ENCODE data around the gene COBL.

The COBL gene

DNA sequence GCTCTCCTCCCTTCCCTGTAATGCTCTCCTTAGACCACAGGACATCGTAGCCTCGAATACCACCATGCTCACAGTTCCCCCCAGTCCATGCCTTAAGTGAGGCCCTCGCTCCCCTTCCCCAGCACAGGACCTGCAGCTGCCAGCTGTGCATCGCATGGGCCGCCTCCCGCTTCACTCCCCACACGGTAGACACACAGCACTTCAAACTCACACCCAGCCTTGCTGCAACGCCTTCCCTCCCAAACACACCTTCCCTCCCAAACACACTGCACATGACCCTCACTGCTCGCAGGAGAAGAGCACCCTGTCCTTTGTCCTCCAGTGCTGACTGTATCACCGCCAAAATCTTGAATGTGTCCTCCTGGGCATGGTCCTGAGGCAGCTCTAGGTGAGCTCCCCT lies 42.6 kb downstream of the COBL start:
- DNase-seq (ENCODE audit: low spot score) = no peak
- in situ Hi-C loops (cut with MboI; ENCODE audit: low pct_unique_long_range_greater_than_20kb, low sequenced_read_pairs, unreplicated experiment) = no loop called here
- TF ChIP-seq, protein P1, sequence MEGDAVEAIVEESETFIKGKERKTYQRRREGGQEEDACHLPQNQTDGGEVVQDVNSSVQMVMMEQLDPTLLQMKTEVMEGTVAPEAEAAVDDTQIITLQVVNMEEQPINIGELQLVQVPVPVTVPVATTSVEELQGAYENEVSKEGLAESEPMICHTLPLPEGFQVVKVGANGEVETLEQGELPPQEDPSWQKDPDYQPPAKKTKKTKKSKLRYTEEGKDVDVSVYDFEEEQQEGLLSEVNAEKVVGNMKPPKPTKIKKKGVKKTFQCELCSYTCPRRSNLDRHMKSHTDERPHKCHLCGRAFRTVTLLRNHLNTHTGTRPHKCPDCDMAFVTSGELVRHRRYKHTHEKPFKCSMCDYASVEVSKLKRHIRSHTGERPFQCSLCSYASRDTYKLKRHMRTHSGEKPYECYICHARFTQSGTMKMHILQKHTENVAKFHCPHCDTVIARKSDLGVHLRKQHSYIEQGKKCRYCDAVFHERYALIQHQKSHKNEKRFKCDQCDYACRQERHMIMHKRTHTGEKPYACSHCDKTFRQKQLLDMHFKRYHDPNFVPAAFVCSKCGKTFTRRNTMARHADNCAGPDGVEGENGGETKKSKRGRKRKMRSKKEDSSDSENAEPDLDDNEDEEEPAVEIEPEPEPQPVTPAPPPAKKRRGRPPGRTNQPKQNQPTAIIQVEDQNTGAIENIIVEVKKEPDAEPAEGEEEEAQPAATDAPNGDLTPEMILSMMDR (IDR thresholded peaks at IDR 0.05; ENCODE audit: extremely low read depth, insufficient read depth, missing control alignments) = no peak

DNA sequence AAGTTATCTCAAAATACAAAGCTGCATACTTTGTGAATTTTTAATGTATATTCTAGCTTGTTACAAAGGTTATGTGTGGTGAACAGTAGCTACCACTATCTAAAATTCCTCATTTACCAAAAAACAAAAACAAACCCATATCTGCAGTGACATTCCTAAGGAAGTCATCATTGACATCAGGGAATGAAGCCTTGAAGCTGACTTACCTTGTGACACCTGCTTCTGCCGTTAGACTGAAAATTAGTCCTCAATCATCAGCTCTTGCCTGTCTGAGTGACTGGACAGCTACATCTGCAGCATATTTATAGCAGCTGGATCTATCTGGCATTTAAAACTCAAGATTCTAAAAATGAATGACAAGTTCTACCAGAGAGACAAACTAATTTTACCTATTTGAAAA lies 43.2 kb downstream of the COBL start:
- TF ChIP-seq, protein P1 (IDR thresholded peaks at IDR 0.05; ENCODE audit: extremely low read depth, insufficient read depth, missing control alignments) = no peak
- in situ Hi-C loops (cut with MboI; ENCODE audit: low pct_unique_long_range_greater_than_20kb, low sequenced_read_pairs, unreplicated experiment) = no loop called here
- DNase-seq (ENCODE audit: low spot score) = no peak

DNA sequence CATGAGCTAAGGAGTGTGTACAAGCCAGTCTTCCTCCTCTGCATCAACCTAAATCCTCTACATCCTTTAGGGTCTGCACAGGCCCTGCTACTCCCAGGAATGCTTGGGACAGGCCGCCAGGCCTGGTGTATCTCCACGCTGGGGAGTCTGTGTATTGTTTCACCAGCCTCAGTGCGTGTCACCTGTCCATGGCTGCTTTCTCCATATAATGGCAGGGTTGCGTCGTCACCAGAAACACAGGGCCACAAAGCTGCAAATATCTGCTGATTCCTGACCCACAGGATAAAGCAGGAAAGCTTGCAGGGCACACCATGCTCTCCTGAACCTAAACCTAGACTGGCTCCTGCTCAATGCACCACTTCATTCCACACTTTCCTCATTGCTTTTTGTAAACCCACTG lies 45.6 kb downstream of the COBL start:
- in situ Hi-C loops (cut with MboI; ENCODE audit: low pct_unique_long_range_greater_than_20kb, low sequenced_read_pairs, unreplicated experiment) = no loop called here
- TF ChIP-seq, protein P1 (IDR thresholded peaks at IDR 0.05; ENCODE audit: extremely low read depth, insufficient read depth, missing control alignments) = no peak
- DNase-seq (ENCODE audit: low spot score) = no peak

DNA sequence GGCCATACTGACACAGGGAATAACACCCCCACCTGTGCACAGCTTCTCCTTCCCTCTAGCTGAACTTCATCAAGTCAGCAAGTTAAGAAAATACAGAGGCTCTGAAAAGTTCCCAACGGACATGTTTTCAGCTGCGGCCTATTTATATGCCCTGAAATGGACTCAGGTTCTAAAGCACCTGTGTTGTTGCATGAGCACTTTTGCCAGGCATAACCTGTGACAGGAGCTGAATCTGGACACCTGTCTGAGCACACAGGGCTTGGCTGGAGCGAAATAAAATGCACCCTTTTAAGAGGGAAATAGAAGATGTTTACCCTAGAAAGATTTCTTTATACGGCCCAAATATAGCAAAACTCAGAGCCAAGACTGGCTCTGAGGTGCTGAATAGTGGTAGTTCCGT lies 46.7 kb downstream of the COBL start:
- TF ChIP-seq, protein P1 (IDR thresholded peaks at IDR 0.05; ENCODE audit: extremely low read depth, insufficient read depth, missing control alignments) = no peak
- in situ Hi-C loops (cut with MboI; ENCODE audit: low pct_unique_long_range_greater_than_20kb, low sequenced_read_pairs, unreplicated experiment) = no loop called here
- no peak for DNase-seq (ENCODE audit: low spot score)

DNA sequence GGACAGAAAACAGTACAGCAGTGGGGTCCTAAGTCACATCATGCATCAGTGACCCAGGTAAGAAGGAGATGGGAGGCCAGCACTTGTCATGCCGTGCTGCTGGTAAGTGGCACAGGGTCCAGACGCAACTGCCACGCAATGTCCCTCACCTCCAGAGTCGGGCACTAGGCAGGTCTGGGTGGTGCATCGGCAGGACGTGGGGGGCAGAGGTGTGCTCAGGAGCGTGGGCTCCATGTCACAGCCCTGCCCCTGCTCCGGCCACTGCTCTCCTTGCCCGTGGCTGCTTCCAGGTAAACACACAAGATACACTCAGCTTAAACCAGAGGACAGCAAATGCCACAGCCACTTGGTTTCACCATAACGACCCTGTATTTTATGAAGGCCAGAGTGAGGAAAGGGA lies 47.3 kb downstream of the COBL start:
- DNase-seq (ENCODE audit: low spot score) = no peak
- TF ChIP-seq, protein P1 (IDR thresholded peaks at IDR 0.05; ENCODE audit: extremely low read depth, insufficient read depth, missing control alignments) = no peak
- in situ Hi-C loops (cut with MboI; ENCODE audit: low pct_unique_long_range_greater_than_20kb, low sequenced_read_pairs, unreplicated experiment) = no loop called here

DNA sequence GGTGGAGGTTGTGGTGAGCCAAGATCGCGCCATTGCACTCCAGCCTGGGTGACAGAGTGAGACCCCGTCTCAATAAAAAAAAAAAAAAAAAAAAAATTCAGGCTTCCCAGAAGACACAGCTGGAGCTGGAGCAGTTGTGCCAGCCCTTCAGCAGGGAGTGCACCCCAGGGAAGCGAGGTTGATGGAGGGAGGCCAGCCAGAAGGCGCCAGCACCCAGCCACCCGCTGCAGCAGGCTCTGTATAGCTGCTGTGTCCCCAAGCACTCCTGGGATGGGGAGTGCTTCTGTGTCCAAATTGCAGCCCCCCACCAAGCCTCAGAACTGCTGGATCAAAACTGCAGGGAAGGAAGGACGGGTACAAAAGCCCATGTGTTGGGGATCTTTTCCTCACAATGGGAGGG lies 47.8 kb downstream of the COBL start:
- in situ Hi-C loops (cut with MboI; ENCODE audit: low pct_unique_long_range_greater_than_20kb, low sequenced_read_pairs, unreplicated experiment) = no loop called here
- TF ChIP-seq, protein P1 (IDR thresholded peaks at IDR 0.05; ENCODE audit: extremely low read depth, insufficient read depth, missing control alignments) = no peak
- no peak for DNase-seq (ENCODE audit: low spot score)

DNA sequence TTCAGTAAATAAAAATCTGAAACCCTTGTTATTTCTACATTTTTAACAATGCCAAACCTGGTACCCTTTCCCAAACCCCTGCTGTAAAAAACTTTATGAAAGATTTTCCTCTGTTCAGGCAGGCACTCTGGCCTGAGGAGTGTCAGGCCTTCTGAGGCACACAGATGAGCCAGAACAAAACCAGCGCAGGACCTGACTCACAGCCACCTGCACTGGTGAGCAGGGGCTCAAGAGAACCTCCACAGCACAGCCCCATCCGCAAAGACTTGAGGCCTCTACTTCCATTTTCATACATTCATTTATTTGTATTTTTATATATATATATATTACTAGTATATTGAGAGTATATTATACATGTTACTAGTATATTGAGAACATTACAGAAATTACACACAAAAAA lies 49.4 kb downstream of the COBL start:
- no peak for DNase-seq (ENCODE audit: low spot score)
- TF ChIP-seq, protein P1 (IDR thresholded peaks at IDR 0.05; ENCODE audit: extremely low read depth, insufficient read depth, missing control alignments) = no peak
- in situ Hi-C loops (cut with MboI; ENCODE audit: low pct_unique_long_range_greater_than_20kb, low sequenced_read_pairs, unreplicated experiment) = no loop called here
